ENCODE results near the gene DOCK1. TPM values are rescaled to one million over a fixed set of nuclear protein-coding genes. Genes with fewer than 3 reads are reported as not detected.

The DOCK1 gene
- total RNA-seq, 2 experiments from 2014 or later, result not detected

DNA sequence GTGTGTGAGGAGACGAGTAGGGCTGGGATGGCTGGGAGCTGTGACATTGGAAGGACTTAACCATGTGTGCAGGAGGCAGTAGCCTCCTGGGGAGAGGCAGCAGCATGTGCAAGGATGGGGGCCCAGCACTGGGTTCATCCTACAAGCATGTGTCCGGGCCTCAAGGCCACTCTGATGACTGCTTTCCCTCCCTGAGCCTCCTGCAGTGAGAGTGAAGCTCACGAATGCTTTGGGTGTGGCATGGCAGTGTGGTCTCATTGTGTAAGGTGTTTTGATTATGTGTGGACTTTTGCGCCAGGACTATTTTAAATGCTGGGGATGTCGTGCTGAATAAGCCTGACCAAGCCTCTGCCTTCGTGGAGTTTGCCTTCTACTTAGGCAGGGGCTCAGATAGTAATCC is 413.2 kb downstream of the DOCK1 start:
- DNase-seq (no peak), ATAC-seq (ENCODE audit: poor library complexity) (no peak)
- no peaks in the 10 kb centered on the region for H3K9me3 Mint-ChIP-seq
- Histone ChIP-seq H3K27ac (ENCODE audit: low read depth in 1 of 2, low read length in 2 of 2) (no peak overlapping the region), H3K4me3 (ENCODE audit: low read length) (no peak overlapping the region), H3K36me3 (ENCODE audit: insufficient read depth, low read length) (no peaks in the 10 kb centered on the region), H3K27me3 (ENCODE audit: control insufficient read depth in 1 of 2, insufficient read depth in 2 of 2, low read length in 2 of 2) (no peaks in the 10 kb centered on the region), H3K4me1 (ENCODE audit: insufficient read depth, low read length) (no peaks in the 10 kb centered on the region), H3K9me3 (ENCODE audit: control insufficient read depth in 1 of 2, insufficient read depth in 1 of 2, low read length in 2 of 2) (peaks cover 0 to 5% of the 10 kb centered on the region in 2 experiments)
- H3K27me3 Mint-ChIP-seq, result peaks cover 16% of the 10 kb centered on the region
- TF ChIP-seq, protein P1, sequence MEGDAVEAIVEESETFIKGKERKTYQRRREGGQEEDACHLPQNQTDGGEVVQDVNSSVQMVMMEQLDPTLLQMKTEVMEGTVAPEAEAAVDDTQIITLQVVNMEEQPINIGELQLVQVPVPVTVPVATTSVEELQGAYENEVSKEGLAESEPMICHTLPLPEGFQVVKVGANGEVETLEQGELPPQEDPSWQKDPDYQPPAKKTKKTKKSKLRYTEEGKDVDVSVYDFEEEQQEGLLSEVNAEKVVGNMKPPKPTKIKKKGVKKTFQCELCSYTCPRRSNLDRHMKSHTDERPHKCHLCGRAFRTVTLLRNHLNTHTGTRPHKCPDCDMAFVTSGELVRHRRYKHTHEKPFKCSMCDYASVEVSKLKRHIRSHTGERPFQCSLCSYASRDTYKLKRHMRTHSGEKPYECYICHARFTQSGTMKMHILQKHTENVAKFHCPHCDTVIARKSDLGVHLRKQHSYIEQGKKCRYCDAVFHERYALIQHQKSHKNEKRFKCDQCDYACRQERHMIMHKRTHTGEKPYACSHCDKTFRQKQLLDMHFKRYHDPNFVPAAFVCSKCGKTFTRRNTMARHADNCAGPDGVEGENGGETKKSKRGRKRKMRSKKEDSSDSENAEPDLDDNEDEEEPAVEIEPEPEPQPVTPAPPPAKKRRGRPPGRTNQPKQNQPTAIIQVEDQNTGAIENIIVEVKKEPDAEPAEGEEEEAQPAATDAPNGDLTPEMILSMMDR (IDR thresholded peaks at IDR 0.05), result no peak
- H3K36me3 Mint-ChIP-seq (ENCODE audit: low read depth), result no peaks in the 10 kb centered on the region
- CTCF ChIA-PET, result no interaction called here
- H3K4me1 Mint-ChIP-seq (ENCODE audit: low read depth), result no peaks in the 10 kb centered on the region
- H3K27ac Mint-ChIP-seq, result no peak overlapping the region
- intact Hi-C loops (cut with DNase I, micrococcal nuclease), result no loop called here
- POLR2A ChIA-PET, result no interaction called here
- H3K4me3 Mint-ChIP-seq, result no peak overlapping the region

DNA sequence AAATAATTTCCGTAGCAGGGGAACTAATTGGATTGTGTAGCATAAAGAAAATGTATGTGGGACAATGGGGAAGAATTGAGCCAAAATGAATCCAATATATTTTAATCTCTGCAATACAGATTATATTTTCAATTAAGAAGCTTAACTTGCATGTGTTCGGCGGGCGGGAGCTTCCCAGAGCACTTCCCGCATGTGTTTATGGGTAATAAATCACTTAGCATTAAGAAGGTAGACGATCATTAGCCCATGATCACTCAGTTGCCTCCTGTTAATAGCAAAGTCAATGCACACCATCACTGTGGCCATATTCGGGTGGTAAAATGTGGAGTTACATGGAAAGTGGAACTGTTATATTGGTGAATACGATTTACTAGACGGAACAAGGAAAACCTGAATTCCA is 414.0 kb downstream of the DOCK1 start:
- Histone ChIP-seq H3K9me3 (ENCODE audit: control insufficient read depth in 1 of 2, insufficient read depth in 1 of 2, low read length in 2 of 2) (peaks cover 0 to 5% of the 10 kb centered on the region in 2 experiments), H3K27me3 (ENCODE audit: control insufficient read depth in 1 of 2, insufficient read depth in 2 of 2, low read length in 2 of 2) (no peaks in the 10 kb centered on the region), H3K27ac (ENCODE audit: low read depth in 1 of 2, low read length in 2 of 2) (no peak overlapping the region), H3K4me3 (ENCODE audit: low read length) (no peak overlapping the region), H3K36me3 (ENCODE audit: insufficient read depth, low read length) (no peaks in the 10 kb centered on the region), H3K4me1 (ENCODE audit: insufficient read depth, low read length) (no peaks in the 10 kb centered on the region)
- Mint-ChIP-seq H3K27me3 (peaks cover 10% of the 10 kb centered on the region), H3K9me3 (no peaks in the 10 kb centered on the region), H3K27ac (no peak overlapping the region), H3K4me3 (no peak overlapping the region), H3K36me3 (ENCODE audit: low read depth) (no peaks in the 10 kb centered on the region), H3K4me1 (ENCODE audit: low read depth) (no peaks in the 10 kb centered on the region)
- CTCF ChIA-PET, result no interaction called here
- ATAC-seq (ENCODE audit: poor library complexity) (no peak), DNase-seq (no peak)
- POLR2A ChIA-PET, result no interaction called here
- intact Hi-C loops (cut with DNase I, micrococcal nuclease), result no loop called here
- TF ChIP-seq, protein P1 (IDR thresholded peaks at IDR 0.05), result no peak

DNA sequence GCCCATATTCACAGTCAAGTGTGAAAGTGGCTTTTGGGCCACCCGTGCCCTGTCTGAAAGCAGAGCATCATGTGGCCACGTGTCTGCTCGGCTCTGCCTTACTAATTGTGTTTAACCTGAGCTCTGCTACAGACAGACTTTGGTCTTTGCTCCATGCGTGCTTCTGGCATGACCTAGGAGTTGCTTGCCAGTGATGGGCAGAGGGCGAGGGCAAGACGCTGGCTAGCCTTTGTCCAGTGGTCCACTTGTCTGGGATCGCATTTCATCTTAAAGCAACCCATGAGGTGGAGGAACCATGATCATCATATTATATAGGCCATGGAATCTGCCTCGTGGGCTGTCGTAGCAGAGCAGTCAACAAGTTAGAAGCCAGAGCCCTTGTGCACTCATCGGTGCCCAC is 414.5 kb downstream of the DOCK1 start:
- no peaks in the 10 kb centered on the region for H3K4me1 Mint-ChIP-seq (ENCODE audit: low read depth)
- Histone ChIP-seq H3K36me3 (ENCODE audit: insufficient read depth, low read length) (no peaks in the 10 kb centered on the region), H3K4me1 (ENCODE audit: insufficient read depth, low read length) (no peaks in the 10 kb centered on the region), H3K4me3 (ENCODE audit: low read length) (no peak overlapping the region), H3K27ac (ENCODE audit: low read depth in 1 of 2, low read length in 2 of 2) (no peak overlapping the region), H3K27me3 (ENCODE audit: control insufficient read depth in 1 of 2, insufficient read depth in 2 of 2, low read length in 2 of 2) (no peaks in the 10 kb centered on the region), H3K9me3 (ENCODE audit: control insufficient read depth in 1 of 2, insufficient read depth in 1 of 2, low read length in 2 of 2) (peaks cover 0 to 3% of the 10 kb centered on the region in 2 experiments)
- no peak overlapping the region for H3K27ac Mint-ChIP-seq
- DNase-seq (no peak), ATAC-seq (ENCODE audit: poor library complexity) (no peak)
- TF ChIP-seq, protein P1 (IDR thresholded peaks at IDR 0.05), result no peak
- no peaks in the 10 kb centered on the region for H3K9me3 Mint-ChIP-seq
- no peak overlapping the region for H3K4me3 Mint-ChIP-seq
- ChIA-PET CTCF (no interaction called here), POLR2A (no interaction called here)
- no peaks in the 10 kb centered on the region for H3K36me3 Mint-ChIP-seq (ENCODE audit: low read depth)
- H3K27me3 Mint-ChIP-seq, result peaks cover 10% of the 10 kb centered on the region
- intact Hi-C loops (cut with DNase I, micrococcal nuclease), result no loop called here
